ENCODE results near the gene ZNF793.

The ZNF793 gene

GRCh38 chr19:37506387-37507166, at the start of gene ZNF793:
Gene ZNF793, plus strand, starts transcription at chr19:37506939. Its CDS starts 16,501 bp downstream, at chr19:37523440.
- TF ChIP-seq, protein P1, sequence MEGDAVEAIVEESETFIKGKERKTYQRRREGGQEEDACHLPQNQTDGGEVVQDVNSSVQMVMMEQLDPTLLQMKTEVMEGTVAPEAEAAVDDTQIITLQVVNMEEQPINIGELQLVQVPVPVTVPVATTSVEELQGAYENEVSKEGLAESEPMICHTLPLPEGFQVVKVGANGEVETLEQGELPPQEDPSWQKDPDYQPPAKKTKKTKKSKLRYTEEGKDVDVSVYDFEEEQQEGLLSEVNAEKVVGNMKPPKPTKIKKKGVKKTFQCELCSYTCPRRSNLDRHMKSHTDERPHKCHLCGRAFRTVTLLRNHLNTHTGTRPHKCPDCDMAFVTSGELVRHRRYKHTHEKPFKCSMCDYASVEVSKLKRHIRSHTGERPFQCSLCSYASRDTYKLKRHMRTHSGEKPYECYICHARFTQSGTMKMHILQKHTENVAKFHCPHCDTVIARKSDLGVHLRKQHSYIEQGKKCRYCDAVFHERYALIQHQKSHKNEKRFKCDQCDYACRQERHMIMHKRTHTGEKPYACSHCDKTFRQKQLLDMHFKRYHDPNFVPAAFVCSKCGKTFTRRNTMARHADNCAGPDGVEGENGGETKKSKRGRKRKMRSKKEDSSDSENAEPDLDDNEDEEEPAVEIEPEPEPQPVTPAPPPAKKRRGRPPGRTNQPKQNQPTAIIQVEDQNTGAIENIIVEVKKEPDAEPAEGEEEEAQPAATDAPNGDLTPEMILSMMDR (conservative IDR thresholded peaks at IDR 0.05; ENCODE audit: low read length) = no peak
- no peak for TF ChIP-seq EZH2phosphoT487 (IDR thresholded peaks at IDR 0.05; ENCODE audit: borderline replicate concordance)
- no peaks in the 10 kb centered on the region for H3K9me3 ChIP-seq (ENCODE audit: insufficient read depth, low read depth, low read length)
- peak within 1 kb of the TSS; percentile 86 for H3K4me3 ChIP-seq (ENCODE audit: low read length, poor library complexity, severe bottlenecking)
- no peaks in the 10 kb centered on the region for H4K20me1 ChIP-seq (ENCODE audit: insufficient read depth, low read length, poor library complexity, severe bottlenecking)
- no peaks in the 10 kb centered on the region for H3K27me3 ChIP-seq (ENCODE audit: insufficient read depth, low read length, poor library complexity, severe bottlenecking)
- peak within 1 kb of the TSS; percentile 90 for H3K9ac ChIP-seq (ENCODE audit: low read depth, low read length, poor library complexity, severe bottlenecking)
- no peaks in the 10 kb centered on the region for H3F3A ChIP-seq (ENCODE audit: low read depth)
- H3K79me2 ChIP-seq (ENCODE audit: insufficient read depth, low read length) = peaks cover 21% of the 10 kb centered on the region
- H3K36me3 ChIP-seq (ENCODE audit: insufficient read depth, low read length) = peaks cover 1% of the 10 kb centered on the region; the same call in 1 of the 2 replicates
- peak within 1 kb of the TSS; percentile 79 for H3K4me2 ChIP-seq (ENCODE audit: low read depth, low read length, poor library complexity, severe bottlenecking)
- H3K4me1 ChIP-seq (ENCODE audit: insufficient read depth, low read length, poor library complexity, severe bottlenecking) = peaks cover 18% of the 10 kb centered on the region
- H2AFZ ChIP-seq (ENCODE audit: low read length) = peak within 1 kb of the TSS; percentile 96
- no peaks in the 10 kb centered on the region for H3K9me2 ChIP-seq (replicated peaks; ENCODE audit: low read depth, low read length)

GRCh38 chr19:37466277-37466797, 40.4 kb upstream of the ZNF793 start:
- Histone ChIP-seq H3K4me3 (ENCODE audit: low read length, poor library complexity, severe bottlenecking) (peak overlapping the region; percentile 89), H3K9me3 (ENCODE audit: insufficient read depth, low read depth, low read length) (no peaks in the 10 kb centered on the region), H4K20me1 (ENCODE audit: insufficient read depth, low read length, poor library complexity, severe bottlenecking) (peaks cover 5% of the 10 kb centered on the region), H3K79me2 (ENCODE audit: insufficient read depth, low read length) (peaks cover 41% of the 10 kb centered on the region), H2AFZ (ENCODE audit: low read length) (peak overlapping the region; percentile 99), H3K27me3 (ENCODE audit: insufficient read depth, low read length, poor library complexity, severe bottlenecking) (no peaks in the 10 kb centered on the region), H3K36me3 (ENCODE audit: insufficient read depth, low read length) (peaks cover 5% of the 10 kb centered on the region), H3K4me2 (ENCODE audit: low read depth, low read length, poor library complexity, severe bottlenecking) (peak overlapping the region; percentile 89), H3K9ac (ENCODE audit: low read depth, low read length, poor library complexity, severe bottlenecking) (peak overlapping the region; percentile 87), H3K4me1 (ENCODE audit: insufficient read depth, low read length, poor library complexity, severe bottlenecking) (peaks cover 26% of the 10 kb centered on the region), H3F3A (ENCODE audit: low read depth) (no peaks in the 10 kb centered on the region), H3K9me2 (replicated peaks; ENCODE audit: low read depth, low read length) (no peaks in the 10 kb centered on the region)
- TF ChIP-seq, protein P1 (conservative IDR thresholded peaks at IDR 0.05; ENCODE audit: low read length) = no peak
- TF ChIP-seq EZH2phosphoT487 (IDR thresholded peaks at IDR 0.05; ENCODE audit: borderline replicate concordance) = no peak

- peak within 1 kb of the TSS; percentile 89 for H3K4me3 ChIP-seq (ENCODE audit: low read length, poor library complexity, severe bottlenecking)
- peaks cover 42% of the 10 kb centered on the region for H3K79me2 ChIP-seq (ENCODE audit: insufficient read depth, low read length)
- peak within 1 kb of the TSS; percentile 99 for H2AFZ ChIP-seq (ENCODE audit: low read length)
- no peaks in the 10 kb centered on the region for H3K9me2 ChIP-seq (replicated peaks; ENCODE audit: low read depth, low read length)
- peak within 1 kb of the TSS; percentile 89 for H3K4me2 ChIP-seq (ENCODE audit: low read depth, low read length, poor library complexity, severe bottlenecking)
- H3K27me3 ChIP-seq (ENCODE audit: insufficient read depth, low read length, poor library complexity, severe bottlenecking) = no peaks in the 10 kb centered on the region
- peak within 1 kb of the TSS; percentile 87 for H3K9ac ChIP-seq (ENCODE audit: low read depth, low read length, poor library complexity, severe bottlenecking)
- peaks cover 5% of the 10 kb centered on the region for H4K20me1 ChIP-seq (ENCODE audit: insufficient read depth, low read length, poor library complexity, severe bottlenecking)
- H3K36me3 ChIP-seq (ENCODE audit: insufficient read depth, low read length) = peaks cover 5% of the 10 kb centered on the region
- H3F3A ChIP-seq (ENCODE audit: low read depth) = no peaks in the 10 kb centered on the region
- no peak for TF ChIP-seq EZH2phosphoT487 (IDR thresholded peaks at IDR 0.05; ENCODE audit: borderline replicate concordance)
- TF ChIP-seq, protein P1 (conservative IDR thresholded peaks at IDR 0.05; ENCODE audit: low read length) = no peak
- peaks cover 26% of the 10 kb centered on the region for H3K4me1 ChIP-seq (ENCODE audit: insufficient read depth, low read length, poor library complexity, severe bottlenecking)
- H3K9me3 ChIP-seq (ENCODE audit: insufficient read depth, low read depth, low read length) = no peaks in the 10 kb centered on the region
Measured at GRCh38 chr19:37466798-37467607, 39.7 kb upstream of the ZNF793 start, which contains the start of gene ZNF569. Gene ZNF569, minus strand, starts transcription at chr19:37467444. Its CDS starts 22,523 bp downstream, at chr19:37444921.
